Esophagus muscularis mucosa (tissue), 4 donors: ENCODE results near the gene DLST. TPM values are rescaled to one million over a fixed set of nuclear protein-coding genes. Genes with fewer than 3 reads are reported as not detected.

Experiments
- DNase-seq: peaks from one replicate; pipeline ENCODE4 v3.0.0-alpha.2; 2017; ENCODE audit errors: extremely low spot score
- H3K27ac ChIP-seq, 4 donors: fragments of 200-600 bp; sonication (generic); replicated peaks in 1 of 4; 1 replicate in 3 of 4; 2 replicates in 1 of 4; pipeline ENCODE4 v1.5.1; 2016 to 2019; ENCODE audit warnings: mild to moderate bottlenecking in 1 of 4
- H3K27me3 ChIP-seq, 4 donors: fragments of 200-600 bp; sonication (generic); one replicate each; pipeline versions ENCODE4 v1.5.1 to v1.6.0; 2016 to 2019
- H3K36me3 ChIP-seq, 4 donors: fragments of 200-600 bp; sonication (generic); one replicate each; pipeline ENCODE4 v1.5.1; 2016 to 2019
- H3K4me1 ChIP-seq, 4 donors: fragments of 200-600 bp; sonication (generic); one replicate each; pipeline ENCODE4 v1.5.1; 2016 to 2019
- H3K4me3 ChIP-seq, 4 donors: fragments of 200-600 bp; sonication (generic); 1 replicate in 2 of 4; 2 replicates in 2 of 4; pipeline ENCODE4 v1.5.1; 2016 to 2019; ENCODE audit warnings: mild to moderate bottlenecking in 4 of 4, moderate library complexity in 1 of 4
- H3K9me3 ChIP-seq, 4 donors: fragments of 200-600 bp; sonication (generic); 1 replicate in 3 of 4; 2 replicates in 1 of 4; pipeline ENCODE4 v1.5.1; 2016 to 2019
- EP300 ChIP-seq: sonication (generic); formaldehyde crosslinking; IDR thresholded peaks from one replicate; pipeline ENCODE4 v1.6.1; 2017; ENCODE audit warnings: antibody characterized with exemption
- POLR2A ChIP-seq: fragments of 450-650 bp; IDR thresholded peaks from one replicate; pipeline ENCODE4 v1.6.1; 2017; ENCODE audit warnings: antibody characterized with exemption, moderate library complexity, mild to moderate bottlenecking, low read depth
- POLR2AphosphoS5 ChIP-seq, 2 donors: sonication (generic); formaldehyde crosslinking; IDR thresholded peaks; one replicate each; pipeline ENCODE4 v1.6.1; 2017; ENCODE audit warnings: antibody characterized with exemption in 2 of 2
- WGBS: methylation state at CpG from one replicate; pipeline ENCODE4 v1.1.5; 2018; 5-methylcytosine and 5-hydroxymethylcytosine counted together
- intact Hi-C: fragments of 100-400 bp; cut with DNase I; formaldehyde crosslinking; loops from one replicate; pipeline ENCODE4 v1.15.1; 2023
- total RNA-seq, 4 donors: library from RNA; depleted of rRNA; stranded (reverse); fragments of >200 nt; gene quantifications; one replicate each; pipeline versions ENCODE4 v1.1.0 to v1.2.1, GENCODE V29; 2016
- TF ChIP-seq, protein P1 (sequence below), 3 experiments: fragments of 200-600 bp in 2 of 3; fragments of 450-650 bp in 1 of 3; sonication (generic) in 2 of 3; IDR thresholded peaks; one replicate each; pipeline ENCODE4 v1.5.1; 2017 to 2019; ENCODE audit warnings: antibody characterized with exemption in 3 of 3, mild to moderate bottlenecking in 2 of 3, moderate library complexity in 1 of 3

The DLST gene
- total RNA-seq, 4 donors from 2014 or later = 72.7 to 96.2 (median 88.5) TPM

DNA sequence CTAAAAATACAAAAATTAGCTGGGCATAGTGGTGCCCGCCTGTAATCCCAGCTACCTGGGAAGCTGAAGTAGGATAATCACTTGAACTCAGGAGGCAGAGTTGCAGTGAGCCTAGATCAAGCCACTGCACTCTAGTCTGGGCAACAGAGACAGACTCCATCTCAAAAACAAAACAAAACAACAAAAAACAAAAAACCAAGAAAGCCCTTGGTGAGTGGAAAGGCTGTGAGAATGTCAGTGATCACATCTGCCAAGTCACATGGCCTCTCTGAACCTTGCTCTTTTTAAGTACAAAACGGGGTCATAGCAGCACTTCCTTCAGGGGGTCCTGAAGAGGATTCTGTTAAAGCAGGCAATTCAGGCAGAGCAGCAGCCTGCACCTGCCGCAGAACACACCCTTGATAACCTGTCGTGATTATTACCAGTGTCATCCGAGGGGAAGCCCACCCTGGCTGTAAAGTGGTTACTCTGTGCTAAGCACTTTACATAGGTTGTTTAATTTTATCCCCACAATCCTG is 31.7 kb downstream of the DLST start:
- Histone ChIP-seq H3K4me1 (peaks cover 29 to 44% (median 37%) of the 10 kb centered on the region in 4 donors), H3K27ac (peak overlapping the region in 1 of 4 donors; percentile 66)
- intact Hi-C loops = loop anchor here (10.0 kb wide), 1 partner anchor 171 kb away; no protein-coding TSS in a partner anchor

DNA sequence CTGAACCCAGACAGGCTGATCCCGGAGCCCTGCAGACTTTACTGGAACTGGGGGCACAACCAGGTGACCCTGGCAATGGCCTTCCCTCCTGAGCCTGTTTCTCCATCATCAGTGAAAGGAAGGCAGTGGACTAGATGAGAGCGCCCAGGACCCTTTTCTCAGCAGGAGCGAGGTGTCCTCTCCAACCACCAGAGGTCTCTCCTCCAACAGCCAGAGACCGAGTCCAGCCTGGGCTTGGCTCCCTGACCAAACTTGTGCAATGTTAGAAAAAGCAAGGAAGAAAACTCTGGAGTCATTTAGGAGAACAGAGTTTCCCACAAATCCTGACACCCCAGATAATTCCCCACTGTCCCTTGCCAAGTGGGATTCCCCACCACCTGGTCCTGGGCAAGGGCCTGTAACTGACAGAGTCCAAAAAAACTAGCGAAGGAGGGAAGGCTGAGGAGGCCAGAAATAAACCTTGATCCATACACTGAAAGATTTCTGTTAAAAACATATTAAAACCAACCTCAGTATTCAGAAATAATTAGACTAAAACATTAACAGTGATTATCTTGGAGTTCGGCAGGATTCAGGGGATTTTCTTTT is 32.4 kb downstream of the DLST start:
- WGBS = 31% methylated on average over 5 of the region's 6 CpGs
- Histone ChIP-seq H3K9me3 (no peaks in the 10 kb centered on the region), H3K4me1 (peaks cover 31 to 49% (median 39%) of the 10 kb centered on the region in 4 donors), H3K27ac (peak overlapping the region; percentile 24 to 66 (median 42)), H3K27me3 (no peaks in the 10 kb centered on the region), H3K4me3 (no peak overlapping the region), H3K36me3 (peaks cover 0 to 9% (median under 1%) of the 10 kb centered on the region in 4 donors)
- peak in 1 of 2 donors; percentile 44 for TF ChIP-seq POLR2AphosphoS5 (IDR thresholded peaks at IDR 0.05)
- TF ChIP-seq POLR2A = no peak
- TF ChIP-seq, protein P1, sequence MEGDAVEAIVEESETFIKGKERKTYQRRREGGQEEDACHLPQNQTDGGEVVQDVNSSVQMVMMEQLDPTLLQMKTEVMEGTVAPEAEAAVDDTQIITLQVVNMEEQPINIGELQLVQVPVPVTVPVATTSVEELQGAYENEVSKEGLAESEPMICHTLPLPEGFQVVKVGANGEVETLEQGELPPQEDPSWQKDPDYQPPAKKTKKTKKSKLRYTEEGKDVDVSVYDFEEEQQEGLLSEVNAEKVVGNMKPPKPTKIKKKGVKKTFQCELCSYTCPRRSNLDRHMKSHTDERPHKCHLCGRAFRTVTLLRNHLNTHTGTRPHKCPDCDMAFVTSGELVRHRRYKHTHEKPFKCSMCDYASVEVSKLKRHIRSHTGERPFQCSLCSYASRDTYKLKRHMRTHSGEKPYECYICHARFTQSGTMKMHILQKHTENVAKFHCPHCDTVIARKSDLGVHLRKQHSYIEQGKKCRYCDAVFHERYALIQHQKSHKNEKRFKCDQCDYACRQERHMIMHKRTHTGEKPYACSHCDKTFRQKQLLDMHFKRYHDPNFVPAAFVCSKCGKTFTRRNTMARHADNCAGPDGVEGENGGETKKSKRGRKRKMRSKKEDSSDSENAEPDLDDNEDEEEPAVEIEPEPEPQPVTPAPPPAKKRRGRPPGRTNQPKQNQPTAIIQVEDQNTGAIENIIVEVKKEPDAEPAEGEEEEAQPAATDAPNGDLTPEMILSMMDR (IDR thresholded peaks at IDR 0.05) = peak; percentile 53 to 70 (median 60)
- no peak for DNase-seq
- intact Hi-C loops = loop anchor here (10.0 kb wide), 1 partner anchor 171 kb away; no protein-coding TSS in a partner anchor

More for the DNA sequence above, 31.7 kb downstream of the DLST start:
- 73% methylated on average over 5 of the region's 5 CpGs for WGBS
- H3K4me3 ChIP-seq = no peak overlapping the region
- no peaks in the 10 kb centered on the region for H3K9me3 ChIP-seq
- no peaks in the 10 kb centered on the region for H3K27me3 ChIP-seq
- H3K36me3 ChIP-seq = peaks cover 0 to 3% (median 0%) of the 10 kb centered on the region in 4 donors
- no peak for DNase-seq
- TF ChIP-seq, protein P1 (IDR thresholded peaks at IDR 0.05) = no peak
- no peak for TF ChIP-seq POLR2A
- TF ChIP-seq POLR2AphosphoS5 (IDR thresholded peaks at IDR 0.05) = no peak
- no peak for TF ChIP-seq EP300

DNA sequence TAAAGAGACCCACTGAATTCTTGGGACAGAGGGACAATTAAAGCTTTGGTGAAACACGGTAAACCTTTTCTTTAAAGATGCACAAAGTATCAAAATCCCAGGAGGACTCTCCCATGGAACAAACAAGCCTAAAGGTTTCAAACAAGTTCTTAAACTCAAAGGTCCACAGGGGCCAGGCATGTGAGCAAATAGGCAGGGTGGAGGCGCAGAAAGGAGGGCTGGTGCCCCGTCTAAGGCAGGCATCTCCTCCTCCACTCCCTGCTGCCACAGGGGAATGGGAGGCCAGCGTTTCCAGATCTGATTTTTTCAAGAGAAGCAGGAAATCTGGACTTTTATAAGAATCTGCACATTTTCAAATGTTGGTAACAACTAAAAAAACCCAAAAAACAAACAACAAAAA is 33.7 kb downstream of the DLST start:
- WGBS = 81% methylated on average over 4 of the region's 4 CpGs
- no peaks in the 10 kb centered on the region for H3K9me3 ChIP-seq
- intact Hi-C loops = loop anchor here (10.0 kb wide), 1 partner anchor 169 kb away; no protein-coding TSS in a partner anchor
- H3K36me3 ChIP-seq = peaks cover 0 to 17% (median 5%) of the 10 kb centered on the region in 4 donors
- TF ChIP-seq, protein P1 (IDR thresholded peaks at IDR 0.05) = no peak
- TF ChIP-seq EP300 = no peak
- TF ChIP-seq POLR2A = no peak
- no peak for TF ChIP-seq POLR2AphosphoS5 (IDR thresholded peaks at IDR 0.05)
- H3K27me3 ChIP-seq = no peaks in the 10 kb centered on the region
- H3K4me1 ChIP-seq = peaks cover 31 to 49% (median 39%) of the 10 kb centered on the region in 4 donors
- H3K27ac ChIP-seq = peak overlapping the region in 2 of 4 donors; percentile 46 to 66
- H3K4me3 ChIP-seq = no peak overlapping the region
- no peak for DNase-seq

DNA sequence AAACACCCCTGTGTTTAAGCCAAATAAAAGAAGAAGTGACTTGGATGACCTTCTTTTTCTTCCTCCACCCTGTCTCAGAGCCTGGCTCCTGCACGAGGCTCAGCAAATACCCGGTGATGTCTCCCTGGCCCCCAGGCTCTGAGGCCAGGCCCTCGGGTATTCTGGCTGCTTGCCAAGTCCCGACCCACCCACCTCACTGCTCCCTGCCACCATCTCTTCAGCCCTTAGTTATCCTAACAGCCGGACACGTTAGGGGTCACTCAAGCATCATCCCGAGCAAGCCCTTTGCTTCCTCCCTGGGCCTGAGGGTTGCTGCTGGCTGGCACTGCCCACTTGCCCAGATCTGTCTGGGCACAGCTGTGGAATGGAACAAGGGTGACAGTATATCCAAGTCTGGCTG is 34.1 kb downstream of the DLST start:
- H3K9me3 ChIP-seq = no peaks in the 10 kb centered on the region
- peaks cover 31 to 49% (median 39%) of the 10 kb centered on the region in 4 donors for H3K4me1 ChIP-seq
- intact Hi-C loops = loop anchor here (10.0 kb wide), 1 partner anchor 169 kb away; no protein-coding TSS in a partner anchor
- TF ChIP-seq POLR2AphosphoS5 (IDR thresholded peaks at IDR 0.05) (no peak), EP300 (no peak), POLR2A (no peak)
- TF ChIP-seq, protein P1 (IDR thresholded peaks at IDR 0.05) = no peak
- H3K4me3 ChIP-seq = no peak overlapping the region
- no peak for DNase-seq
- H3K36me3 ChIP-seq = peaks cover 0 to 17% (median 5%) of the 10 kb centered on the region in 4 donors
- WGBS = 52% methylated on average over 7 of the region's 7 CpGs
- no peaks in the 10 kb centered on the region for H3K27me3 ChIP-seq
- peak overlapping the region in 3 of 4 donors; percentile 12 to 66 (median 44) for H3K27ac ChIP-seq
